HG03442 (cell line): Measurements from ENCODE around the gene MIER3.

Experiments used
- ATAC-seq: cut with Tn5 transposase; IDR thresholded peaks from one replicate; pipeline ENCODE4 v1.9.1; 2021; ENCODE audit warnings: mild to moderate bottlenecking, moderate library complexity; ENCODE audit not compliant: unreplicated experiment

The MIER3 gene

DNA sequence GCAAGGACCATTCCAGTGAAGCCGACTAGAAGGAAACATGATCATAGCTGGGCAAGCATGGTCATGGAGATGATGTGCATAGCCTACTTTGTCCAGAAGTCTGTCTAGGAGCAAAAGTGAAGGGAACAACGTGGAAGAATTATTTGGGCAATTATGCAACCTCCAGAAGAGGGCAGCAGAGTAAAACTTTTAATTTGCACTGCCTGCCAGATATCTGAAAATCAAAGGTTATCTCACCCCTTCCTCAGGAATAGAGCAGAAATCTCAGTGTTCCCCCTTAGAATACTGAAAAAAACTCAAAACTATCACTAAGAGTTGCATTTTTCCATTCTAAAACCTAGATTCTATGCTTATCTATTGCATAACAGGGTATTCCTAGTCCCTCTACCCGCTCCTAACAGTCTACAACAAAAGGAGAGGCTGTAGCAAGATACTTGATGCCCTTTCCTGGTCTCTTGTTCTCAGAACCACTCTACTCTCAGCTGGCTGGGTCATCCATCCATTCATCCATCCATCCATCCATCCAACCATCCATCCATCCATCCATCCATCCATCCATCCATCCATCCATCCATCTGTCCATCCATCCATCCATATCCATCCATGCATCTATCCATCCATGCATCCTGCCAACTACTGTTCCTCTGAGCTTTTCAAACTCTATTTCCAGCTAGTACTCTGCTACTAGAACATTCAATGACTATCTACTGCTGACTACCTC is 50.9 kb downstream of the MIER3 start:
- no peak for ATAC-seq

DNA sequence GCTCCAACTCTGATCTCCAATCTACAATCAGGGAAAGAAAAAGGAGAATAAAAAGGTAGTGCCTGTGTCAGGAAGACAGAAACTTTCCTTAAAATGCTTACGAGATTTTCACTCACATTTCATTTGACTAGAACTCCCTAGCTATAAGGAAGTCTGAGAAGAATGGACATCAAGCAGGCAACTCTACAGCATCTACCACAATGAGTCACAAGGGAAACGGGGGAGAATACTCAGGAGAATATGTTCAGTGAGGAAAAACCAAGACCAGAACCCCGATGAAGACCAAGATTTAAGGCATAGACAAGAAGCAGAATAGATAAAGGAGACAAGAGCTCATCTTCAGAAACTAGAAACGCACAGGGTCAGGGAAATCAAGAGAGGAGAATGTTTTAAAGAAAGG is 51.5 kb downstream of the MIER3 start:
- no peak for ATAC-seq

DNA sequence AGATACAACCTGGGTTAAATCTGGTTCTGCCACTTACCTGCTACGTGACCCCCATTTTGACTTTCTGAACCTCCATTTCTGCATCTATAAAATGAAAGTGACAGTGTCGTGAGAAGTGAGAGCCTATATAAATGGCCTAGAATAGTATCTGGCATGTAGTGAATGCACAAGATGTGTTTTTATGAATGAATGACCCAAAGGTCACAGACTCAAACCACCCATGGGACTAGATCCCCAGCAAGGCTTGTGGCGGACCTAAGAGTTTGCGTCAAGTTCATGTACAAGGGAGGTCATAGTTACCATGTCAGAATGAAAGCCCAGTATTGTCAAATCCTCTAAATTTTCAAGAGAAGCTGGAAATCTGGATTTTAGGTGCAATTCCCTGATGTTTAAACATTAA is 53.7 kb downstream of the MIER3 start:
- ATAC-seq, result no peak

DNA sequence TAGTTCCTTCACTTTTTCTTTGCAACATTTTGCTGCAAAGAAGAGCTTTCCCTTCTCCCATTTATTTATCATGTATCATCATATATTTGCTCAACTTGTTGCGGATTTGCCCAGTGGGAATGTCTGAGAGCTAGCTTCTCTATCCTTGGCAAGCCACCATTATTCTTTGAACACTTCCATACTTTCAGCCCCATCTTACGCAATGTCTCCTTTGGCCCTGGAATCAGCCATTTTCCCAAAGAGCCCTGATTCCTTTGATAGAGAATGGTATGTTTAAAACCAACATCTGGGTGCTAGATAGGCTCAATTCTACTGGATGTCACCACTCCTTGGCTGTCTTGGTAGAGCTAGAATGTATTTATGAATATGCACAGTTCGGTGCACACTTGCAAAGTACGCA is 55.2 kb downstream of the MIER3 start:
- no peak for ATAC-seq

DNA sequence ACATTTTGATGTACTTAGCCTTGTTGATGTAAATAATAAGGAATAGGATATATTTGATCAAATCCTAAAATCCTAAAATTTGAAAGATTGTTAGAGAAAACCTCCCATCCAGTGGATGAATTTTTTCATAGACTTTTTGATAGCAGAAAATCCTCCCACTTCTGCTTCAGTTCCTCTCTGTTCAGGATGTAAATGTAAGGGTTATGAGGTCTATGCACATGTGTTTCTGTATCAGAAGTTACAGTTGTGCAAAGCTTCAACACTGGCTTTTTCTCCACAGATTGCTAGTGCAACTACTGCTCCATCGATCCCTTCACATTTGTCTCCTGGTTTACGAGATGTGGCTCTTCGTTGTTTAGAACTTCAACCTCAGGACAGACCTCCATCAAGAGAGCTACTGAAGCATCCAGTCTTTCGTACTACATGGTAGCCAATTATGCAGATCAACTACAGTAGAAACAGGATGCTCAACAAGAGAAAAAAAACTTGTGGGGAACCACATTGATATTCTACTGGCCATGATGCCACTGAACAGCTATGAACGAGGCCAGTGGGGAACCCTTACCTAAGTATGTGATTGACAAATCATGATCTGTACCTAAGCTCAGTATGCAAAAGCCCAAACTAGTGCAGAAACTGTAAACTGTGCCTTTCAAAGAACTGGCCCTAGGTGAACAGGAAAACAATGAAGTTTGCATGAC is 58.5 kb downstream of the MIER3 start:
- ATAC-seq, result no peak

DNA sequence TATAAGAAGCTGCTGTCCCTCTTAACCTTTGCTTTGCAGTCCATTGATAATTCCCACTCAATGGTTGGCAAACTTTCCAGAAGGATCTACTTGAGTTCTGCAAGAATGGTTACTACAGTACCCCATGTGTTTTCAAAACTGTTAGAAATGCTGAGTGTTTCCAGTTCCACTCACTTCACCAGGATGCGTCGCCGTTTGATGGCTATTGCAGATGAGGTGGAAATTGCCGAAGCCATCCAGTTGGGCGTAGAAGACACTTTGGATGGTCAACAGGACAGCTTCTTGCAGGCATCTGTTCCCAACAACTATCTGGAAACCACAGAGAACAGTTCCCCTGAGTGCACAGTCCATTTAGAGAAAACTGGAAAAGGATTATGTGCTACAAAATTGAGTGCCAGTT is 70.4 kb downstream of the MIER3 start:
- ATAC-seq, result no peak

DNA sequence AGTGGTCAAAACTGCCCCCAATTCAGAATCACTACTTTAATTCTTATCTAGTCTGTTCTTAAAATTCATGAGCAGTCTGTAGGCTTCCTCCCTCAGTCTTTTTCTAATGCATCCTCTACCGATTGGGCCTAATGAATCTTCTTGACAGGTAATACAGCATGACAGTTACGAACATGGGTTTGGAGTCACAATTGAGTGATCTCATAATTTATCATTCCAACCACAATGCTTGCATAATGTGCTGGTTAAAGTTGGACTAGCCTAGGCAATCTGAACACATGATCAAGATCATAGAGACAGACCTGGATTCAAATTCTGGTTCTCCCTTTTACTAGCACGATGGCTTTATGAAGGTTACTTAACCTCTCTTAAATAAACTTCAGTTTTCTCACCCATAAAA is 75.6 kb downstream of the MIER3 start:
- ATAC-seq, result no peak

DNA sequence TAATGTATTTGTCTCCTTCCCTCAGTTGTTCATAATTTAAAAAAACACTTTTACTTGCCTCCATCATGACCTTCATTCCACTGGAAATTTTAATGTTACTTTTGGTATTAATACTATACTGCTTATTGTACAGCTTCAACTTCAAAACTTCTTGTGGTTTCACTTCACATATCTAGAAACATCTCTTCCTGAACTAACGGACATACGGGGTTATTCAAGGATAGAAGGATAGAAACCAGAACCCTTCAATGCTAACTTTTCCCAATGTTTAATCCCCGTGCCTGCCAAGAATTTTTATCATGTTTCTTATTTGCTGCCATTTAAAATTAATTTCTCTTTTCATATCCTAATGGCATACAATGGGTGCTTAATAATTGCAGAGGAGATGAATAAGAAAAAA is 78.9 kb downstream of the MIER3 start:
- no peak for ATAC-seq

DNA sequence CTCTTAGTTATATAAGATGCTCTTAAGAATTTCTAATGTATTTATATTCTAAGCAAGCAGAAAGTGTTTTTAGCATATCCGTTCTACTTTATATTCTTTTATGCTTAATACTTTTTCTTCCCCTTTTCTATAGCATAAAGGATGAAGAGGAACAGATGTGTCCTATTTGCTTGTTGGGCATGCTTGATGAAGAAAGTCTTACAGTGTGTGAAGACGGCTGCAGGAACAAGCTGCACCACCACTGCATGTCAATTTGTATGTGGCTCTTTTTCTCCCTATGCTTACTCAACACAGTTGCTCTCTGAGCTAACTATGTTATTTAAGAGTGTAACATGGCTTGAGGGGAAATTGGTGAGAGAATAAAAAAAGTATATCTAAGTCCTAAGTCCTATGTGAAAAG is 80.1 kb downstream of the MIER3 start:
- no peak for ATAC-seq
